HepG2 (cell line): ENCODE data around the gene KCTD6. TPM values are rescaled to one million over a fixed set of nuclear protein-coding genes. Genes with fewer than 3 reads are reported as not detected.

Experiments
- ATAC-seq: fragments of 200-7000 bp; cut with Tn5 transposase; 3 replicates; pipeline ENCODE4 v1.9.1; 2020; ENCODE audit warnings: mild to moderate bottlenecking, moderate library complexity
- BruUV-seq: library from RNA; stranded (reverse); fragments of 400-500 nt; replicated peaks from 2 replicates; lab custom pipeline; 2021; lab: Mats Ljungman, UMichigan
- CTCF ChIA-PET: fragments of 300-600 bp; formaldehyde crosslinking; extraction: SDS; loops from one replicate; lab custom pipeline; 2021; ENCODE audit warnings: low total read pairs, inconsistent platforms, low intra/inter-chr PET ratio; lab: Yijun Ruan, JAX
- POLR2A ChIA-PET: fragments of 350-600 bp; sonication (Branson Sonifier 250); formaldehyde crosslinking; loops from one replicate; lab custom pipeline; 2020; ENCODE audit warnings: antibody characterized with exemption, inconsistent platforms; lab: Yijun Ruan, JAX
- DNase-seq: peaks from one replicate; pipeline ENCODE4 v3.0.0-alpha.2; 2015; ENCODE audit warnings: low spot score
- FAIRE-seq: peaks from 3 replicates; lab custom pipeline; 2011; peaks lifted over from hg19 to GRCh38; lab: Jason Lieb, UNC
- H2AFZ ChIP-seq: one replicate; pipeline ENCODE4 v1.6.1; 2011; ENCODE audit warnings: low read length, inconsistent platforms
- H3K27ac ChIP-seq: fragments of 300-600 bp; 3 replicates; pipeline ENCODE4 v1.8.0; 2011; ENCODE audit warnings: mixed run types, mild to moderate bottlenecking, mixed read lengths, low read length, inconsistent platforms; ENCODE audit not compliant: insufficient read depth; ENCODE audit errors: extremely low read length
- H3K27me3 ChIP-seq, 2 experiments: fragments of 200-600 bp in 1 of 2; 2 replicates in 1 of 2; 3 replicates in 1 of 2; pipeline versions ENCODE4 v1.6.0 to v1.8.0; 2011; ENCODE audit warnings: low read length in 2 of 2, mild to moderate bottlenecking in 2 of 2, moderate library complexity in 2 of 2, inconsistent platforms in 1 of 2; ENCODE audit not compliant: insufficient read depth in 2 of 2, control insufficient read depth in 1 of 2
- H3K36me3 ChIP-seq, 2 experiments: fragments of 200-600 bp in 1 of 2; replicated peaks in 1 of 2; 2 replicates in 1 of 2; 3 replicates in 1 of 2; pipeline versions ENCODE4 v1.5.1 to v1.8.0; 2011; ENCODE audit warnings: low read length in 2 of 2, inconsistent platforms in 1 of 2; ENCODE audit not compliant: insufficient read depth in 2 of 2, control insufficient read depth in 1 of 2
- H3K4me1 ChIP-seq: 2 replicates; pipeline ENCODE4 v1.5.1; 2012; ENCODE audit warnings: low read length, inconsistent platforms; ENCODE audit not compliant: insufficient read depth
- H3K4me2 ChIP-seq: 2 replicates; pipeline ENCODE4 v1.6.0; 2011; ENCODE audit warnings: low read depth, low read length, inconsistent platforms
- H3K4me3 ChIP-seq, 3 experiments: fragments of 200-600 bp in 1 of 3; sonication (generic), shearing (Covaris generic) in 1 of 3; replicated peaks in 1 of 3; 2 replicates each; pipeline ENCODE4 v1.5.1; 2011 to 2016; ENCODE audit warnings: low read length in 3 of 3, inconsistent platforms in 2 of 3, low read depth in 2 of 3, mild to moderate bottlenecking in 2 of 3, control low read depth in 1 of 3, mixed read lengths in 1 of 3; ENCODE audit not compliant: insufficient read depth in 1 of 3
- H3K79me2 ChIP-seq: one replicate; pipeline ENCODE4 v1.6.1; 2011; ENCODE audit warnings: low read length, inconsistent platforms; ENCODE audit not compliant: insufficient read depth
- H3K9ac ChIP-seq: 2 replicates; pipeline ENCODE4 v1.6.0; 2011; ENCODE audit warnings: mild to moderate bottlenecking, low read depth, low read length, inconsistent platforms; ENCODE audit not compliant: insufficient read depth
- H3K9me3 ChIP-seq: 2 replicates; pipeline ENCODE4 v1.5.1; 2012; ENCODE audit warnings: mild to moderate bottlenecking, low read length
- H4K20me1 ChIP-seq: 2 replicates; pipeline ENCODE4 v1.6.0; 2011; ENCODE audit warnings: inconsistent platforms, mild to moderate bottlenecking, low read length, moderate library complexity; ENCODE audit not compliant: insufficient read depth
- GTF2F1 ChIP-seq: fragments of 150-350 bp; IDR thresholded peaks from 2 replicates; pipeline ENCODE4 v1.6.1; 2014; ENCODE audit warnings: low read length
- MAFF ChIP-seq: IDR thresholded peaks from 2 replicates; pipeline ENCODE4 v1.6.1; 2011; ENCODE audit warnings: low read depth, low read length, improper control_type of control experiment
- MAFK ChIP-seq, 2 experiments: IDR thresholded peaks in 1 of 2; conservative IDR thresholded peaks in 1 of 2; 2 replicates each; pipeline ENCODE4 v1.6.1; 2011; ENCODE audit warnings: improper control_type of control experiment in 2 of 2, low read length in 2 of 2
- RARA ChIP-seq: IDR thresholded peaks from 2 replicates; pipeline ENCODE4 v1.6.1; 2016; ENCODE audit warnings: missing genetic modification reagents, missing compliant biosample characterization
- ZFP90 ChIP-seq: sonication (generic); formaldehyde crosslinking; IDR thresholded peaks from 2 replicates; pipeline ENCODE4 v1.8.0; 2022; ENCODE audit warnings: missing genetic modification reagents, mild to moderate bottlenecking, inconsistent platforms, borderline replicate concordance
- ZNF605 ChIP-seq: sonication (generic); formaldehyde crosslinking; IDR thresholded peaks from 2 replicates; pipeline ENCODE4 v1.8.0; 2022; ENCODE audit warnings: mild to moderate bottlenecking, missing genetic modification reagents
- ZSCAN20 ChIP-seq: sonication (generic); formaldehyde crosslinking; IDR thresholded peaks from 2 replicates; pipeline ENCODE4 v1.4.0; 2020; ENCODE audit warnings: missing genetic modification reagents, mild to moderate bottlenecking, borderline replicate concordance
- WGBS: methylation state at CpG from one replicate; pipeline ENCODE4 v1.1.6; 2017; ENCODE audit warnings: low lambda C conversion rate; 5-methylcytosine and 5-hydroxymethylcytosine counted together
- in situ Hi-C: cut with HindIII; loops from 2 replicates; pipeline ENCODE4 v1.10.0; 2017; ENCODE audit warnings: low pct_unique_long_range_greater_than_20kb; ENCODE audit not compliant: extremely low pct_ligation_motif_present
- intact Hi-C: fragments of 100-400 bp; cut with micrococcal nuclease; formaldehyde crosslinking; loops from one replicate; pipeline ENCODE4 v1.10.0; 2022; ENCODE audit not compliant: unreplicated experiment
- polyA plus RNA-seq, 8 experiments: library from polyadenylated mRNA; depleted of rRNA in 3 of 8; stranded (reverse) in 7 of 8; unstranded in 1 of 8; fragments of >200 nt; fragmentation: Illumina TruSeq in 4 of 8; extraction: Trizol in 4 of 8; gene quantifications; 2 replicates each; pipeline versions ENCODE4 v1.2.1 to v1.2.3, GENCODE V29; 2011 to 2016; ENCODE audit warnings: low read depth in 4 of 8, missing spikeins in 1 of 8, mixed read lengths in 1 of 8; ENCODE audit not compliant: insufficient read depth in 1 of 8
- total RNA-seq, 5 experiments: library from RNA; depleted of rRNA; stranded (reverse); fragments of >200 nt; fragmentation: Illumina TruSeq; extraction: Trizol; gene quantifications; 2 replicates each; pipeline ENCODE4 v1.2.3, GENCODE V29; 2016; ENCODE audit warnings: low read depth in 1 of 5
- TF ChIP-seq, protein P1 (sequence below): sonication (generic); formaldehyde crosslinking; conservative IDR thresholded peaks from 2 replicates; pipeline ENCODE4 v1.8.1; 2023; ENCODE audit warnings: missing genetic modification reagents

Gene KCTD6
- total and polyA plus RNA-seq, 2 of the 13 experiments (the other 11 are each of a cell fraction or from before 2014, with no cell fraction given): 13.4 to 14.2 TPM

GRCh38 chr3:58539626-58540025 is 47.7 kb downstream of the KCTD6 start (continued):
- no peak for TF ChIP-seq RARA (CRISPR knock-in tag)
- TF ChIP-seq ZNF605 (CRISPR knock-in tag): no peak
- no peak for TF ChIP-seq ZSCAN20 (CRISPR knock-in tag)
- no peak for TF ChIP-seq ZFP90 (CRISPR knock-in tag)
- TF ChIP-seq, all 625 proteins: peak for 0

GRCh38 chr3:58540176-58540858 is 48.4 kb downstream of the KCTD6 start:
- ATAC-seq: no peak
- POLR2A ChIA-PET: no interaction called here
- no TSS peak for BruUV-seq

More at GRCh38 chr3:58540176-58540858, 48.4 kb downstream of the KCTD6 start:
- H3K27me3 ChIP-seq: no peaks in the 10 kb centered on the region
- in situ Hi-C loops (no loop called here), intact Hi-C loops (no loop called here)
- no peak overlapping the region for H3K4me2 ChIP-seq
- no peak overlapping the region for H2AFZ ChIP-seq
- no peak overlapping the region for H3K9ac ChIP-seq
- peaks cover 33% of the 10 kb centered on the region for H3K4me1 ChIP-seq
- no peak overlapping the region for H3K4me3 ChIP-seq
- 94% methylated on average over 7 of the region's 8 CpGs for WGBS
- FAIRE-seq (no peak), DNase-seq (no peak)
- CTCF ChIA-PET: no interaction called here
- TF ChIP-seq, protein P1, sequence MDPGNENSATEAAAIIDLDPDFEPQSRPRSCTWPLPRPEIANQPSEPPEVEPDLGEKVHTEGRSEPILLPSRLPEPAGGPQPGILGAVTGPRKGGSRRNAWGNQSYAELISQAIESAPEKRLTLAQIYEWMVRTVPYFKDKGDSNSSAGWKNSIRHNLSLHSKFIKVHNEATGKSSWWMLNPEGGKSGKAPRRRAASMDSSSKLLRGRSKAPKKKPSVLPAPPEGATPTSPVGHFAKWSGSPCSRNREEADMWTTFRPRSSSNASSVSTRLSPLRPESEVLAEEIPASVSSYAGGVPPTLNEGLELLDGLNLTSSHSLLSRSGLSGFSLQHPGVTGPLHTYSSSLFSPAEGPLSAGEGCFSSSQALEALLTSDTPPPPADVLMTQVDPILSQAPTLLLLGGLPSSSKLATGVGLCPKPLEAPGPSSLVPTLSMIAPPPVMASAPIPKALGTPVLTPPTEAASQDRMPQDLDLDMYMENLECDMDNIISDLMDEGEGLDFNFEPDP (CRISPR knock-in tag): 0 out of 2 replicates have a peak, but pooled peaks have one; percentile 55
- peak; percentile 98 to 99 for TF ChIP-seq MAFK (conservative IDR thresholded peaks at IDR 0.05 in 1 of 2, IDR thresholded peaks at IDR 0.05 in 1 of 2; ENCODE audit: low read length in 2 of 2)
- TF ChIP-seq MAFF: peak; percentile 98
- no peak for TF ChIP-seq GTF2F1
- H3K79me2 ChIP-seq: no peaks in the 10 kb centered on the region
- no peak overlapping the region for H3K27ac ChIP-seq
- no peaks in the 10 kb centered on the region for H3K36me3 ChIP-seq
- no peaks in the 10 kb centered on the region for H4K20me1 ChIP-seq
- H3K9me3 ChIP-seq: no peaks in the 10 kb centered on the region
